Heart left ventricle (tissue), 13 donors: ENCODE measurements around the gene SPART.

Experiments
- CTCF ChIP-seq, 12 donors: fragments of 200-600 bp; sonication (generic) in 4 of 12; IDR thresholded peaks; one replicate each; pipeline versions ENCODE4 v1.5.0 to v1.8.0; 2018 to 2022; ENCODE audit warnings: antibody characterized with exemption in 12 of 12, mild to moderate bottlenecking in 5 of 12
- POLR2A ChIP-seq, 2 donors: fragments of 450-650 bp; IDR thresholded peaks; one replicate each; pipeline ENCODE4 v1.6.1; 2017; ENCODE audit warnings: antibody characterized with exemption in 2 of 2, mild to moderate bottlenecking in 2 of 2, moderate library complexity in 2 of 2
- donor health status: ischemic (EF 13 %, LVEDD 7.1; RV severe dilation, severe dysfunction).
- donor health status: DM: no; HTN: yes; CAD: no.
- donor health status: DM: no; HTN: no; CAD: no.
- donor health status: ischemic (EF 25% LVEDD 6.9; RV normal size, moderate dysfunction).
- donor health status: ischemic (EF 25% LVEDD 5.7; RV mildly dilated, moderate dysfunction).
- donor health status: ischemic (EF 35%, LVEDD 5.7; RV mildly dilated, moderate dysfunction).
- donor health status: nonischemic (EF 11% LVEDD 7.7; RV severe dilation, severe dysfunction).
- donor health status: DM: yes; HTN: yes; CAD: no.
- donor health status: PGD.
- donor health status: ischemic (EF 29% LVEDD 5.4; RV normal size, mild dysfunction).
- donor health status: nonischemic (EF 23%, LVEDD 6.1; RV moderate dilation, normal function).

GRCh38 chr13:36259361-36260137 lies 86.6 kb downstream of the SPART start:
- TF ChIP-seq CTCF (IDR thresholded peaks at IDR 0.05), result no peak
- TF ChIP-seq POLR2A (IDR thresholded peaks at IDR 0.05), result no peak
